Fibroblast of peridontal ligament (primary cell): ENCODE measurements around the gene NBPF20.
"Not testable (repeated sequence)": the region's sequence is repeated elsewhere in the genome, so short reads cannot be mapped to it uniquely, and the experiment has no call there.

Experiments used
- DNase-seq: peaks from one replicate; pipeline ENCODE4 v3.0.0-alpha.2; 2010; ENCODE audit errors: extremely low read depth

Gene NBPF20, protein sequence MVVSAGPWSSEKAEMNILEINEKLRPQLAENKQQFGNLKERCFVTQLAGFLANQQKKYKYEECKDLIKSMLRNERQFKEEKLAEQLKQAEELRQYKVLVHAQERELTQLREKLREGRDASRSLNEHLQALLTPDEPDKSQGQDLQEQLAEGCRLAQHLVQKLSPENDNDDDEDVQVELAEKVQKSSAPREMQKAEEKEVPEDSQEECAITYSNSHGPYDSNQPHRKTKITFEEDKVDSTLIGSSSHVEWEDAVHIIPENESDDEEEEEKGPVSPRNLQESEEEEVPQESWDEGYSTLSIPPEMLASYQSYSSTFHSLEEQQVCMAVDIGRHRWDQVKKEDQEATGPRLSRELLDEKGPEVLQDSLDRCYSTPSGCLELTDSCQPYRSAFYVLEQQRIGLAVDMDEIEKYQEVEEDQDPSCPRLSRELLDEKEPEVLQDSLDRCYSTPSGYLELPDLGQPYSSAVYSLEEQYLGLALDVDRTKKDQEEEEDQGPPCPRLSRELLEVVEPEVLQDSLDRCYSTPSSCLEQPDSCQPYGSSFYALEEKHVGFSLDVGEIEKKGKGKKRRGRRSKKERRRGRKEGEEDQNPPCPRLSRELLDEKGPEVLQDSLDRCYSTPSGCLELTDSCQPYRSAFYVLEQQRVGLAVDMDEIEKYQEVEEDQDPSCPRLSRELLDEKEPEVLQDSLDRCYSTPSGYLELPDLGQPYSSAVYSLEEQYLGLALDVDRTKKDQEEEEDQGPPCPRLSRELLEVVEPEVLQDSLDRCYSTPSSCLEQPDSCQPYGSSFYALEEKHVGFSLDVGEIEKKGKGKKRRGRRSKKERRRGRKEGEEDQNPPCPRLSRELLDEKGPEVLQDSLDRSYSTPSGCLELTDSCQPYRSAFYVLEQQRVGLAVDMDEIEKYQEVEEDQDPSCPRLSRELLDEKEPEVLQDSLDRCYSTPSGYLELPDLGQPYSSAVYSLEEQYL (N-terminal part only)

DNA sequence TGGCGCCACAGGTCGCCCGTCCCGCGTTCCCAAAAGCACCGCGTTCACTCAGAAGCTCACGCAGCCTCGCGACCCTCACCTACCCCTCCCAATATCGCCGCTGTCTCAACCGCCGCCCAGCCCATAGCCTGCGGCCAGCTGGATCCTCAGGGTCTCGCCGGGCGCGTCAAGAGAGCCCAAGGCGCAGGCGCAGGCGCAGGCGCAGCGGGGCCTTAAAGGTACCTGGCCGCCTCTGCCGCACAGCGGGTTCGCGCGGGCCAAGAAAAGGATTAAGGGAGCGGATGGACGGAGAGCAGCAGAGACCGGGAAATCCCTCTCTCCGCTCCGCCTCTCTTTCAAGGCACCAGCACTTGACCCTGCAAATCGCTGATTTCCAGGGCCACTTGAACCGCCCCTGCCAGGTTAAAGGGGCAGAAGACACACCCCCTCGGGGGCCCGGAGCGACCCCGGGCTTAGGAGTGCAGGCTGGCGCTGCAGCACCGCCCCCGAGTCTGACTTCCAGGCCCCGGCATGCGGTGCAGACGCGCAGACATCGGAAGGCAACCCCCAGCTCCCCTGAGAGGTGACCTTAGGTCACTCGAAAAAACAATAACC, at the start of gene NBPF20:
NBPF20 (minus strand) TSS at position 168 of the 594 bp plus-strand sequence. CDS start 20,331 bp downstream, outside the sequence.
- peak; percentile 42 for DNase-seq

DNA sequence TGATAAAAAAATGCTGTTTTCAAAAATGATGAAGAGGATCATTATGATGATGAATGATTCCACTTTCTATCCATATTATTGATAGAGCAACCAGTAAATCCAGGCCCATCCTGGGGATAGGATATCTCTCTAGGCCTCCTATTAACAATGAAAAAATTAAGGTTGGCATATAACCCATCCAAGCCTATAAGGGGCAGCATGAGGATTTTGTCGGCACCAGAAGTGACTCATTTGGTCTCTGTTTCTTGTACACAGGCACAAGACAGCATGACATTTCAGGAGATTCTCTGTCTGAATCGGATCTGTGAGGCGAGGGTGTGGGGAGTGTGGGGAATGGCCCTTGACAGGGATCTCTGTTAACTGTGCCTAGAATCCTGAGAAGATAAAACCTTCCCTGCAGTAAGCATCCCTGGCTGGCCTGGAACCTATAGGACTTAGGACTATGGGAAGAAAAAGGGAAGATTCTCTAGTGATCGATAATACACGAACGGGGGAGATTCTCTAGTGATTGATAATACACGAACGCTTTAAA, 49.5 kb upstream of the NBPF20 start:
- not testable (repeated sequence) for DNase-seq

DNA sequence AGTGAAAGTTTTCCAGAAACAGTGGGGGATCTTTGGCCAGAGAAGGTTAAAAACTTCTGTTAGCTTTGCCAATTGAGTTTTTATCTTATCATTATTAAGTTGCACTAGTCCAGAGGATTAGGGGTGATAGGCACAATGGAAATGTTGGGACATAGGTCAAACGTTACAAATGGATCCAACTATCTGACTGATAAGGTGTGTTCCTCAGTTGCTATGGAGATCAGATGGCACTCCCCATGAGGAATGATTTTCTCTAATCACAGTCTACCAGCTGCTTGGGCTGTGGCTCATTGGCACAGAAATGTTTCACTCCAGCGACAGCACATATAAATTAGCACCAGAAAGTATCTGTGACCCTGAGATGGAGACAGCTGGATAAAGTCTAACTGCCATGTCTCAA, 47.3 kb upstream of the NBPF20 start:
- not testable (repeated sequence) for DNase-seq

DNA sequence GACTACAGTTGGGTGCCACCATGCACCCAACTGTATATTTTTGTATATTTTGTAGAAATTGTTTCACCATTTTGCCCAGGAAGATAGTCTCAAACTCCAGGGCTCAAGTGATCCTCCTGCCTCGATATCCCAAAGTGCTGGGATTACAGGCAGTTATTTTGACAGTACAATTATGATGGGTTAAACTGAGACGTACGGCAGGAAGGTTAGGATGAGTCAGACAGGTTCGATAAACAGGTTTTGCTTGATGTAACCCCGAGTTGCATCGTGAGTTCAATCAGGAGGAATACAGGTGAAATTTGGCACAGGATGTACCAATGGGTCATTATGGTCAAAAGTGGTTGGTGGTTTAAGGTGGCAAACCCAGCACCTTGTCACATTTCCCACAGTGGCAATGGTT, 46.0 kb upstream of the NBPF20 start:
- not testable (repeated sequence) for DNase-seq

DNA sequence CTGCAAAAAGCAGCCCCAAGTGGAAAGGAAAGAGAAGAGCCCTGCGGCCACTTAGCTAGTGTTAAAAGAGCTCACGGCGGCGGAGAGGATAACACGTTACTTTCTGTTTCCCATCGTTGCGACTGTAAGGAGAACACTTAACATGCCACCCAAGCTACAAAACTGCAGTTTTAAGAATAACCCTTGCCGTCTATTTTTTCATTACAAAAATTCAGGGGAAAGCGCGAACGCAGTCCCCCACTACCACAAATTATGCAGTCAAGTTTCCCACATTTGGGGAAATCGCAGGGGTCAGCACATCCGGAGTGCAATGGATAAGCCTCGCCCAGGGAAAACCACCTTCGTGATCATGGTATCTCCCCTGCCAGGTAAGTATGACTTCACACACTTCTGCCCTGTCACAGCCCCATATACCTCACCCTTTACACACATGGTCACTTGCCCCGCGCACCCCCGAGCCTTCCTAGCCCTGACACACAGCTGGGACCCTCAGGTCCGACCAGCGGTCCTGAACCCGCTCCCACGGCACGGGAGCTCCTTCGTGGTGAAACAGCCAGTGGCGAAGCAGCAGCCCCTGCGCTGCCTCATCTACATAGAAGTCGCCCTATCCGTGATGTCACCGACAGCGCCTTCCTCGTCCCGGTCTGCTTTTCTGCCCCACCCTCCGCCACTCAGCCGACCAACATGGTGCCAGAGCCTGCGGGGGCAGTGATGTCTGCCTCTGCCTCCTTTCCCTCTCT, 40.2 kb upstream of the NBPF20 start:
- peak; percentile 81 for DNase-seq

DNA sequence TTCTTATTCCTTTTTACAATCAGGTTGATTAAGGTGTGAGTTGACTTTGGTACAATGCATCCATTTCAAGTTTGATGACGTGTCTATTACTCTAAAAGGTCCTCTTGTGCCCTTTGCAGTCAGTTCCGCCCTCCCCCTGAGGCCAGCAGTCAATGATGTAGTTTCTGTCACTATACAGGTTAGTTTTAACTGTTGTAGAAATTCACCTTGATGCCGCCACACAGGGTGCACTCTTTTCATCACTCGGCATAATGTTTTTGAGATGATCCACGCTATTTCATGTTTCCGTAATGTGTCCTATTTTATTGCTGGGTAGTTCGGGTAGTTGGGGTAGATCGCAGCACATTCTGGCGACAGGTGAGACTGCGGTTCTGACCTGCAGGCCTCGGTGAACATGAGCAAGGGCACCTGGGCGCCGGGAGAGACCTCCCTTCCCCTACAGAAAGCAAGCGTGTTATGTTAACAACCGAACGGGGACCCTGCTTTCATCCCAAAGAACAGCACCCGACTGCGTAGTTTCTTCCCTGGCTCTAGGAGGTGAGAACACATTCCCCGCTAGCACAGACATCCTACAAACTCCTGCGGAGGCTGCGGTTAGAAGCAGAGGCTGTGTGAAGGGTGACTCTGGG, 39.4 kb upstream of the NBPF20 start:
- not testable (repeated sequence) for DNase-seq

DNA sequence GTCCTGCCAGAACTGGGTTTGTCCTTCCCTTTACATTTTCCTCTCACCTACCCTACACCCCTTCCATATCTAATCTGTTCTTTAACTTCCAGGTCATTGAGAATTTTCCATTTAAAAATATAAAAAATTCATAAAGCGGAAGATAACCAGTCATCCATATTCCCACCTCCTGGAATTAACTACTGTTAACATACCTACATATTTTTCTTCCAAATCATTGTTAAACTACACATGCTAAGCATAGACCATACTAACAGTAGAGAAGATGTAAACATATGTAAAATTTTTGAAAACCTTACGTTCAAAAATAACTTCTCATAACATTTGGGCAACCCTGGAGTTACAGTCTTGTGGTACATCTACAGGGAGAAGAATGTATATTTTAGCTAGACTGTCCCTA, 38.6 kb upstream of the NBPF20 start:
- not testable (repeated sequence) for DNase-seq

DNA sequence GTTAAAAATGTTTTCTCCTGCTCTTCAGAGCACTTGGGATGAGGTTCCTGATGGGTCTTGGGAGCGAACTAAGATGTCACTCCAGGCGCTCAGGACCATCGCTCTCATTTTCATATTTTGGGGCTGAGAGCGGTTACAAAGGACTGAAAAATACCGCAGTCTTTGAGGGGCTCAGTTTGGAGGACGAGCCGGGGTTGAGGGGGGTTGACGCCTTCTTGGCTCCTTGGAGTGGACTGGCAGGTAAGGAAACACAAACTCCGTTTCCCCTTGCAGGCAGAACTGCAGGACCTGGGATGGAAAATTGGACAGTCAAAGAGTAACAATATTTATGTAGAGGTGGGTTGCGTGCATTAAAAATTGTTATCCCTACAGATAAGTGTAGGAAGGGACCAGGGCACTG, 35.3 kb upstream of the NBPF20 start:
- not testable (repeated sequence) for DNase-seq

DNA sequence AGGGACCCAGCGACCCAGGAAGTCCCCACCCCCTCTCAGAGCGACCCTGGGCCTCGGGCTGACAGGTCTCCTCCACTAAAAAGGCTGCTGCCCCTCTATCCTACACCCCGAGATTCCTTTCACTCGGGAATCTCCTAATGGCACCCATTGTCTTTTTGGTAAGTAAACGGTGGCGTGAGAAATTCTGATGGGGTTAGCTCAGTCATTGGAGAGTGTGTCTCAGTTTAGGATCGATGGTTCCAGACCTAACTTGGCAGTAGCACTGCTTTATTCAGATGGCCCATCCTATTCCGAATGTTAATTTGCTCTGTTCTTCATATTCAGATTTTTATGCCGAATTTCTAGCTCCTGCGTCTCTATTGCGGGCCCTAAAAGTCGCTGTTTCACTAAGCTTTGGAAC, 34.6 kb upstream of the NBPF20 start:
- not testable (repeated sequence) for DNase-seq

DNA sequence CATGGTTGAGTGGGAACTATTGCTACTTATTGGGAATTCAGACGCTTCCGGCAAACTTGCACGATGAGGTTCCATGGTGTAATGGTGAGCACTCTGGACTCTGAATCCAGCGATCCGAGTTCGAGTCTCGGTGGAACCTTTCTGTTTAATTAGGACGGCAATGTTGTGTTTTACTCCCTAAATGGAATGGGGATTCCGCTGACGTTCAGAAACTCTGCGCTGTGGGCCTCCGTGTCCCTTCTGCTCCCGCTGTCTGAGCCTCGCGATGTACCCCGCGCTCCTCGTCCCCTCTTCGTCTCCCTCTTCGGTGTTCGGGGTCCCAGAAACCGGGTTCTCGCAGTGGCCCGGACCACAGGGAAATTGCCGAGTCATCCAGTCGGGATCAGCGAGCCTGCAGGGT, 34.2 kb upstream of the NBPF20 start:
- not testable (repeated sequence) for DNase-seq

DNA sequence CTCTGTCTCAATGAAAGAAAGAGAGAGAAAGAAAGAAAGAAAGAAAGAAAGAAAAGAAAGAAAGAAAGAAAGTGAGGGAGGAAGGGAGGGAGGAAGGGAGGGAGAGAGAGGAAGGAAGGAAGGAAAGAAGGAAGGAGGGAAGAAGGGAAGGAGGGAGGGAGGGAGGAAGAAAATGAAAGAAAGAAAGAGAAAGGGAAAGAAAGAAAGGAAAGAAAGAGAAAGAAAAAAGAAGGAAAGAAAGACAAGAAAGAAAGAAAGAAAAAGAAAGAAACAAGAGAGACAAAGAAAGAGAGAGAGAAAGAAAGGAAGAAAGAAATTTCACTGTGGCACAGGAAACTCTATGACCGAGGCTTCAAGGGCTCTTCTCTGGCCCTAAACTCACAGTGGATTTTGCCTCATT, 33.7 kb upstream of the NBPF20 start:
- DNase-seq: not testable (repeated sequence)

DNA sequence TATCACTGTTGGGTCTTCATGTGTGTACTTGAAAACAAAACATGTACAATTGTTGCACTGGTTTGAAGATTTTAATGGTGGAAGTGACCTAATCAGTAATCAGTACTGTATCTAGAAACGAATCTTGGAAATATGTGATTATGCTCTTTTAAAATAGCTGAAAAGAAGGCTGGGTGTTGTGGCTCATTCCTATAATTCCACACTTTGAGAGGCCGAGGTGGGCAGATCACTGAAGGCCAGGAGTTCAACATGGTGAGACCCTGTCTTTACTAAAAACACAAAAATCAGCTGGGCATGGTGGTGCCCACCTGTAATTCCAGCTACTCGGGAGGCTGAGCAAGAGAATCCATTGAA, 29.4 kb upstream of the NBPF20 start:
- DNase-seq: not testable (repeated sequence)

DNA sequence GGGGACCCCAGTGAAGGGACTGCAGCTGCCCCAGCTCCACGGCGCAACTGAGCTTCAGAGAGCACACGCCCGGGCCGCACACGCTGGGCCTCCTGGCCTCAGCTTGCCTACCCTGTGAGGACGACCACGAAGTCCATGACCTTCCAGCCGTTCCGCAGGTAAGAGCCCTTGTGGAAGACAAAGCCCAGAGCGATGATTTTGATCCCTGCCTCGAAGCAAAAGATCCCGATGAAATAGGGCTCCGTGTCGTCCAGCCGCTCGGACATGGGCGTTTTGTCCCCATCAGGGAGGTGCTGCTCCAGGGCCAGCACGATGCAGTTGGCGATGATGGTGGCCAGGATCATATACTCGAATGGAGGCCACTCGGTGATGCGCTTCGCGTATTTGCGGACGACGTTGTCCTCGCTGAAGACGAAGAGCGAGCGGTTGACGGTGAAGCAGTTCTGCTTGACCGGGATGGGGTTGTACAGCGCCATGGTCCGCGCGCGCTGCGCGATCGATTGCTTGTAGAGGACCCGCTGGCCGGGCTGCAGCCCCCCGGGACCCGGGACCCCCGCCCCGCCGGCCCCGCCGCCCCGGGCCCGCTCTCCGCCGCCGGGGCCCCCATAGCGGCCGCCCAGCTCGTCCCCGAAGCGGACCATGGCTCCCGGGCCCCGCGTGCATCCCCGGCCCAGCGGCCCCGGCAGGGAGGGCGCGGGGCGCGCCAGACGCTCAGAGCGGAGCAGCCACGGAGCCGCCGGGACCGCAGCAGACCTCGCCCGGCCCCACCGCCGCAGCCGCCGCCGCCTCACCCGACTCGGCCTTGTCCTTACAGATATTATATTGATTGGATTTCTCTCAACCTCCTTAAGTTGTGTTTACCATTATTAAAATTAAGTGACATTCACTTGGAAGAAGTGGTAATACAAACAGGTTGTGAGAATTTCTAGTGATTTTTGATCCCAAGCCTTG, 28.7 kb upstream of the NBPF20 start:
- DNase-seq: not testable (repeated sequence)

DNA sequence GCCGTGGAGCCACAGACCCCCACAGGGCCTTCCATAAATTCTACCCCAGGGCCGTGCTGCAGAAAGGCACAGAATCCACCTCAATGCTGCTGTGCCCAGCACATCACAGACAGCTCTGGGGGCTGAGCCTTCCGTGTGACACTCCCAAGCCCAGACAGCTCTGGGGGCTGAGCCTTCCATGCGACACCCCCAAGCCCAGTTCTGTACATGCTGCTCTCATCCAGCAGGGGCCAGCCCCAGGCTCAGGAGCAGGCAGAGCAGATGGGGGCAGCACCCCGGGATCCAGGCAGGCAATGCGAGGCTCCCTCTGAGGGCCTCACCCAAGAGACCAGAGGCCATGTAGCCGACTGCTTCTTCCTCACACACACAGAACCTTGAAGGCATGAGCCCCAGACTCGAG, 27.1 kb upstream of the NBPF20 start:
- DNase-seq: not testable (repeated sequence)

DNA sequence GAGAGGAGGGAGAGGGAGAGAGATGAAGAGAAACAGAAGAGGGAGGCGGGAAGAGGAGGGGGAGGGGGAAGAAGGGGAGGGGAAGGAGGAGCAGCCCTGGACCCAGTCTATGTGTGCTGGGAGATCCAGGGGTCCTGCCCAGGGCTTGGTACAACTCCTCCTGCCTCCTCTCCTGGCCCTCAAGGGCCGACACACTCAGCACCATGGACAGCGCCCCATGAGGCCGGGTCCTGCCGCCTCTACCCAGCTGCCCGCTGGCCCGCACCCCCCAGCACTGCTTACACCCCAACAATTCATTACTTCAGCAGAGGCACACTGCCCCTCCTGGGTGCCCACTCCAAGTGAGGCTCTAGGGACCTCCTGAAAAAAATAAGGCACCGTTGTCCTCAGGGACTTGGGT, 26.5 kb upstream of the NBPF20 start:
- DNase-seq: not testable (repeated sequence)

DNA sequence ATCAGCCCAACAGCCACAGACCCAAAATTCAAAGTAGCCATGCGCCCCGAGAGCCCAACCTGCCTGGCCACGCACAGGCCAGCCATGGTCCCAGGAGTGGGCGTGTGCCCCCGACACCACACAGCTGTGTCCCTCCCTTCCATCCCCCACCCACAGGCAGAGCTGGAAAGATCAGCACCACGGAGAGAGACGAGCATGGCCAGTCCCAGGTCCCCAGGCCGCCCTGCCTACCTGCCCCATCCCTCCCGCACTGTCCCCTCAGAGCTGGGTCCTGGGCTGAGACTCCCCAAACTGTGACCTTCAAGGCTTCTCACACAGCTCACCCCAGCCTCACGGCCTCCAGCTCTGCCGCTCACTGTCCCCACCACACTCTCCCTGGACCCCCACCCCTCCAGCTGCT, 19.8 kb upstream of the NBPF20 start:
- DNase-seq: not testable (repeated sequence)

DNA sequence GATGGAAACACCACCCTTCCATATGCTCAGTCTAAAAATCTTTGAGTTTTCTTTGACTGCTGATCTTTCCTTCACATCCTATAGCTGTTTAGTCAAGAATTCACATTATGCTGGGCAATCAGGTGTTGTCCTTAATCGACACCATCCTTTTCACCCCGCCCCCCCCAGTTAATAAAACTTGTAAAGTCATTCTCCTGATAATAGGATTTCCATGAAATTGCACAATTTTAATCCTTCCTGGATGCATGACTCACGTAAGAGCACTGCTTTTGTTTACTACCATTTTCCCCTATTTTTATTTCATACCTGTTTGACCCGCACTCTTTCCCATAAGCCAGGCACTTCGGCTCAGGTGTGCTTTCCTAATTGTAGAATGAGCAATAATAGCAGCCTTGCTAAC, 16.9 kb upstream of the NBPF20 start:
- DNase-seq: not testable (repeated sequence)

DNA sequence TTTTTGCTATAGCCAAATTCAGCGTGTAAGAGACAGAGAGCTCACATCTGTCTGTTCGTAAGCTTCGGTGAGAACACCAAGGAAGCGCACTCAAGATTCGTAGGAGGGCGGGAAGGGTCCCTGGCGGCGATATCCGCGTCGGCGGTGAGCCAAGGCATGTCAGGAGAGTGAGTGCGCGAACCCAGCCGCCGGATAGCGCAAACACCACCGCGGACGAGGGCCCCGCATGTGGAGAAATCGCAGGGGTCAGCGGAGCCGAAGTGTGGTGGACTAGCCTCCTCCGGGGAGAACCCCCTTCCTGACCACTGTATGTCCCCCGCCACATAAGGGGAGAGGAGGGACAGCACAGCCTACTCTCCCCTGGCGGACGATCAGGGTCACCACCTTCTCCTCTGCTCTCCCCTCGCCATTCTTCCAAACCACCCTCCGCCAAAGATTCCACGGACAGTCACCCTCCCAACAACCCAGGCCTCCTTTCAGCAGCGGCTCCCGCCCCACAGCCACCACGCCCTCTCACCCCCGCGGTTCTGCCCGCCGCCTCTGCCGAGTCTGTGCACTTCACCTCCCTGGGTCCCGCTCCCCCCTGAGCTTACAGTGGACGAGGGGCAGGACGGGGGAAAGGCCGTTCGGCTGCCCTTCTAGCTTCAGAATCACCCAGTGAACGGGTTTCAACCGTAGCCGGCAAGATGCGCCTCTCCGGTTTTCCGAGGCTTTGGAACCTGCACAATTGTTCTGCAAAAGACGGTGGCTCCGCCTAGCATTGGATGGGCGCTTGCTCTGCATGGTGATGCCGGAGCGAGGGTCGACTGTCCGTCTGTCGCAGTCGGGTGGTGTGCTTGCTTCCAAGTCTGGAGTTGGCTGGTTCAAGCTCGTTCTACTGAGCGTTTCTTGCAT, 6.2 kb upstream of the NBPF20 start:
- not testable (repeated sequence) for DNase-seq
